DND-41 (cell line): ENCODE data around the gene UST.

Source experiments
- ATAC-seq: fragments of 200-7000 bp; cut with Tn5 transposase; 3 replicates; pipeline ENCODE4 v1.9.1; 2021; ENCODE audit warnings: low read depth; ENCODE audit not compliant: insufficient read depth
- DNase-seq: peaks from one replicate; pipeline ENCODE4 v3.0.0-alpha.2; 2020
- H2AFZ ChIP-seq: 2 replicates; pipeline ENCODE4 v1.6.0; 2012; ENCODE audit warnings: low read depth, low read length
- H3K27ac ChIP-seq: 2 replicates; pipeline ENCODE4 v1.5.1; 2012; ENCODE audit warnings: low read length, inconsistent platforms
- H3K27me3 ChIP-seq: fragments of 200-600 bp; sonication (generic); 2 replicates; pipeline ENCODE4 v1.6.0; 2012; ENCODE audit warnings: low read length, mild to moderate bottlenecking, inconsistent platforms; ENCODE audit not compliant: insufficient read depth, poor library complexity
- H3K36me3 ChIP-seq: 2 replicates; pipeline ENCODE4 v1.5.1; 2012; ENCODE audit warnings: low read length, inconsistent platforms; ENCODE audit not compliant: insufficient read depth
- H3K4me1 ChIP-seq: 2 replicates; pipeline ENCODE4 v1.5.1; 2012; ENCODE audit warnings: mild to moderate bottlenecking, low read length; ENCODE audit not compliant: insufficient read depth
- H3K4me2 ChIP-seq: 2 replicates; pipeline ENCODE4 v1.6.0; 2012; ENCODE audit warnings: mild to moderate bottlenecking, moderate library complexity, low read length, inconsistent platforms; ENCODE audit not compliant: insufficient read depth
- H3K4me3 ChIP-seq, 2 experiments: fragments of 200-600 bp in 1 of 2; shearing (Covaris generic) in 1 of 2; 2 replicates each; pipeline ENCODE4 v1.5.1; 2012 to 2016; ENCODE audit warnings: inconsistent platforms in 2 of 2, low read length in 2 of 2, mild to moderate bottlenecking in 2 of 2, low read depth in 1 of 2, moderate library complexity in 1 of 2
- H3K79me2 ChIP-seq: 2 replicates; pipeline ENCODE4 v1.6.0; 2012; ENCODE audit warnings: low read length, inconsistent platforms; ENCODE audit not compliant: insufficient read depth
- H3K9ac ChIP-seq: 2 replicates; pipeline ENCODE4 v1.6.0; 2012; ENCODE audit warnings: low read depth, mild to moderate bottlenecking, inconsistent platforms, low read length, moderate library complexity
- H3K9me3 ChIP-seq: 2 replicates; pipeline ENCODE4 v1.5.1; 2012; ENCODE audit warnings: low read length, moderate library complexity, mild to moderate bottlenecking, inconsistent platforms; ENCODE audit not compliant: insufficient read depth, severe bottlenecking
- H4K20me1 ChIP-seq: 2 replicates; pipeline ENCODE4 v1.6.0; 2012; ENCODE audit warnings: low read length; ENCODE audit not compliant: insufficient read depth
- EZH2 ChIP-seq: IDR thresholded peaks from 3 replicates; pipeline ENCODE4 v1.6.1; 2012; ENCODE audit warnings: borderline replicate concordance, low read depth, mild to moderate bottlenecking, moderate library complexity, low read length, inconsistent platforms; ENCODE audit not compliant: severe bottlenecking
- TF ChIP-seq, protein P1 (sequence below): IDR thresholded peaks from 2 replicates; pipeline ENCODE4 v1.5.1; 2012; ENCODE audit warnings: borderline replicate concordance, low read length, moderate library complexity, mild to moderate bottlenecking; ENCODE audit not compliant: poor library complexity, severe bottlenecking; ENCODE audit errors: extremely low read depth

The UST gene

DNA sequence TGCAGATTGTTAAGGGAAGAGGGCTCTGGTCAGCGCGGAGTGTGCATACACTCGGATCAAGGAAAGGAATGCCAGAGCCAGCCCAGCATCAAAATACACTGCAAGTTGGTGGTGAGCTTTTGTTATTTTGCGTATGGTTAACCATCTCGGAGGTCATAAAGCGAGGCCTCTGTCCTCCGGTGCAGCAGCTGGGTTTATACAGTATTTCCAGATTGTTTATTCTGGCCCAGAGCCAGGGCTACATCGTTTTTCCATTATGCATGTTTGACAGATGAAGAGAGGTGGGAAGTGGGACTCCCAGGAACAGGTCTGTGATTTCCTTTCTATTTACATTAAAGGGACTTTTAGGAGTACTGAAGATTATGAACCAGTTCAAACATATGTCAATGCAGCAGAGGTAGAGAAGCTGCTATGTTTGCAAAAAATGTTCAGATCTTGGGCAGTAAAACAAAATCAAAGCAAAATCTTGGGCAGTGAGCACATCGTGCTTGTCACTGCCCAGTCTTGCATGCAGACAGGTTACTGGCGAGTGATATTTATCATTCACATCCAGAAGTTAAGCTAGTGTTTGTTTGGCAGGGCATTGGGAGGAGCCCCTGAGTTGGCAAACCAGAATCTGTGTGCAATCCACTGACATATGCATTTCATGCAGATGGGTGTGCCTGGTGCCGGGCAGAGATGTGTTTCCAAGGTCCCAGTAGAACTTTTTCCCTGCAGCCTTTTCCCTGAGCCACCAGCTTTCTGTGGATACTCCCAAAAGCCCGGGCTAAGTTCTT is 314.3 kb downstream of the UST start:
- ATAC-seq: peak; percentile 6; the same call in 1 of the 3 replicates
- H3K9ac ChIP-seq: peak overlapping the region; percentile 60
- H3K27me3 ChIP-seq: no peaks in the 10 kb centered on the region
- no peaks in the 10 kb centered on the region for H4K20me1 ChIP-seq
- TF ChIP-seq EZH2: no peak
- TF ChIP-seq, protein P1, sequence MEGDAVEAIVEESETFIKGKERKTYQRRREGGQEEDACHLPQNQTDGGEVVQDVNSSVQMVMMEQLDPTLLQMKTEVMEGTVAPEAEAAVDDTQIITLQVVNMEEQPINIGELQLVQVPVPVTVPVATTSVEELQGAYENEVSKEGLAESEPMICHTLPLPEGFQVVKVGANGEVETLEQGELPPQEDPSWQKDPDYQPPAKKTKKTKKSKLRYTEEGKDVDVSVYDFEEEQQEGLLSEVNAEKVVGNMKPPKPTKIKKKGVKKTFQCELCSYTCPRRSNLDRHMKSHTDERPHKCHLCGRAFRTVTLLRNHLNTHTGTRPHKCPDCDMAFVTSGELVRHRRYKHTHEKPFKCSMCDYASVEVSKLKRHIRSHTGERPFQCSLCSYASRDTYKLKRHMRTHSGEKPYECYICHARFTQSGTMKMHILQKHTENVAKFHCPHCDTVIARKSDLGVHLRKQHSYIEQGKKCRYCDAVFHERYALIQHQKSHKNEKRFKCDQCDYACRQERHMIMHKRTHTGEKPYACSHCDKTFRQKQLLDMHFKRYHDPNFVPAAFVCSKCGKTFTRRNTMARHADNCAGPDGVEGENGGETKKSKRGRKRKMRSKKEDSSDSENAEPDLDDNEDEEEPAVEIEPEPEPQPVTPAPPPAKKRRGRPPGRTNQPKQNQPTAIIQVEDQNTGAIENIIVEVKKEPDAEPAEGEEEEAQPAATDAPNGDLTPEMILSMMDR: no peak
- peak overlapping the region in 1 of 2 experiments; percentile 47; a peak in 2 of 4 replicates for H3K4me3 ChIP-seq
- H3K36me3 ChIP-seq: no peaks in the 10 kb centered on the region; the same call in 1 of the 2 replicates
- H3K9me3 ChIP-seq: no peaks in the 10 kb centered on the region
- peak overlapping the region; percentile 63 for H3K4me2 ChIP-seq
- peak; percentile 51 for DNase-seq
- H3K27ac ChIP-seq: peak overlapping the region; percentile 97
- peaks cover 11% of the 10 kb centered on the region for H3K79me2 ChIP-seq
- H3K4me1 ChIP-seq: peaks cover 84% of the 10 kb centered on the region
- H2AFZ ChIP-seq: peak overlapping the region; percentile 34; the same call in 1 of the 2 replicates

DNA sequence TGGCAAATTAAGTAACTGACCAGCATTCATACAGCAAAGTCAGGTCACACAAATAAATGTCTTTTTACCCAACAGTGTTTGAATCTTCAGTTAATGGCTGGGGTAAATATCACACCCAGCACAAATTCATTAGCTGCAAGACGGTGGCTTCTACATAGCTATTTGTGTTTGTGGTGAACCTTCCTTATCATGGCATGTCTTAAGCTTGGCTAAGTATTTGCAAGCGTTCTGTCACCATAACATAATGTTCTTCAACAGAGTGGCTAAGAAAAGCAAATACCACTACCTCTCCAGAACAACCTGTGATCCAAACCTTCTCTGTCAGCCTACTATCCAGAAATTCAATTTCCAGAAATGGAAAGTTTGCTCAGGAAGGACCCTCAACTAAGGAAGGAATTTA is 315.1 kb downstream of the UST start:
- H3K27me3 ChIP-seq: no peaks in the 10 kb centered on the region
- peak overlapping the region; percentile 60 for H3K9ac ChIP-seq
- peak overlapping the region; percentile 97 for H3K27ac ChIP-seq
- ATAC-seq (no peak), DNase-seq (no peak)
- no peaks in the 10 kb centered on the region for H4K20me1 ChIP-seq
- TF ChIP-seq EZH2: no peak
- TF ChIP-seq, protein P1: no peak
- peaks cover 11% of the 10 kb centered on the region for H3K79me2 ChIP-seq
- H3K4me3 ChIP-seq: peak overlapping the region in 1 of 2 experiments; percentile 47; a peak in 2 of 4 replicates
- H3K36me3 ChIP-seq: no peaks in the 10 kb centered on the region; the same call in 1 of the 2 replicates
- no peaks in the 10 kb centered on the region for H3K9me3 ChIP-seq
- H3K4me1 ChIP-seq: peaks cover 92% of the 10 kb centered on the region
- H2AFZ ChIP-seq: no peak overlapping the region
- peak overlapping the region; percentile 63 for H3K4me2 ChIP-seq

DNA sequence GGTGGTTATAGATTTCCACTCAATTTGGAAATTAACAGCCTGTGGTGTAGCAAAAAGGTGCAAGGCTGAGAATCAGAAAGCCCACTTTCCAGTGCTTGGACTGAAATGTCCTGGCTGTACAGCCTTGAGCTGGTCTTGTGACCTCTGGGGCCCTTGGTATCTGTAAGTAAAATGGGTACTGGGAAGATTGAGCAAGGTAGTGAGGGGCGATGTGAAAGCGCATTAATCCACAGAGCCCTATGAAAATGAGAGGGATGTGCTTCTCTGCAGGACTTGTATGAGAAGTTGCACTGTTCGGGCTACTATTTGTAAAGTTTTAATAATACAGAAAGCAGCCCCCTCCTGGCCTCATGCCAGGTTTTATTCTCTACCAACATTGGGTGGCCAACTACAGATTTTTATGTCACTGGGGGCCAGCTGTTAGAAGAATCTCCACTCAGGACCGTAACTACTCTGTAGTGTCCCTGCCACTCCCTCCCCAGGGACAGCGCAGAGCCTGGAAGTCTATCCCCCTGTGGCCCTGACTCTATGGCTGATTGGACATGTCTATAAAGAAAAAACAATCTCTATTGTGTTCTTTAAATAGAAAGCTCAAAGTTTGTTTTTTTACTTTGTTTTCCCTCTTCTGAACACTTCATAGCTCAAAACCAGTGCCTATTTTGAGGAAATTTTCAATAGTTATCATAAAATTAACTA is 316.0 kb downstream of the UST start:
- DNase-seq (no peak), ATAC-seq (no peak)
- Histone ChIP-seq H4K20me1 (no peaks in the 10 kb centered on the region), H3K9ac (peak overlapping the region; percentile 60), H3K27me3 (no peaks in the 10 kb centered on the region), H3K4me2 (peak overlapping the region; percentile 63), H3K79me2 (peaks cover 11% of the 10 kb centered on the region), H3K4me3 (peak overlapping the region in 1 of 2 experiments; percentile 47; a peak in 2 of 4 replicates), H2AFZ (no peak overlapping the region; the same call in 1 of the 2 replicates), H3K4me1 (peaks cover 100% of the 10 kb centered on the region), H3K9me3 (no peaks in the 10 kb centered on the region), H3K27ac (peak overlapping the region; percentile 97), H3K36me3 (no peaks in the 10 kb centered on the region; the same call in 1 of the 2 replicates)
- TF ChIP-seq, protein P1: no peak
- no peak for TF ChIP-seq EZH2
